Right forelimb (tissue), 1 donor: ENCODE data around the gene AOC3.
A peak's percentile ranks its signal among the peaks of the same experiment; 100 is the strongest.

Source experiments
- DNase-seq: peaks from one replicate; pipeline ENCODE4 v3.0.0-alpha.2; 2018

Gene AOC3, protein sequence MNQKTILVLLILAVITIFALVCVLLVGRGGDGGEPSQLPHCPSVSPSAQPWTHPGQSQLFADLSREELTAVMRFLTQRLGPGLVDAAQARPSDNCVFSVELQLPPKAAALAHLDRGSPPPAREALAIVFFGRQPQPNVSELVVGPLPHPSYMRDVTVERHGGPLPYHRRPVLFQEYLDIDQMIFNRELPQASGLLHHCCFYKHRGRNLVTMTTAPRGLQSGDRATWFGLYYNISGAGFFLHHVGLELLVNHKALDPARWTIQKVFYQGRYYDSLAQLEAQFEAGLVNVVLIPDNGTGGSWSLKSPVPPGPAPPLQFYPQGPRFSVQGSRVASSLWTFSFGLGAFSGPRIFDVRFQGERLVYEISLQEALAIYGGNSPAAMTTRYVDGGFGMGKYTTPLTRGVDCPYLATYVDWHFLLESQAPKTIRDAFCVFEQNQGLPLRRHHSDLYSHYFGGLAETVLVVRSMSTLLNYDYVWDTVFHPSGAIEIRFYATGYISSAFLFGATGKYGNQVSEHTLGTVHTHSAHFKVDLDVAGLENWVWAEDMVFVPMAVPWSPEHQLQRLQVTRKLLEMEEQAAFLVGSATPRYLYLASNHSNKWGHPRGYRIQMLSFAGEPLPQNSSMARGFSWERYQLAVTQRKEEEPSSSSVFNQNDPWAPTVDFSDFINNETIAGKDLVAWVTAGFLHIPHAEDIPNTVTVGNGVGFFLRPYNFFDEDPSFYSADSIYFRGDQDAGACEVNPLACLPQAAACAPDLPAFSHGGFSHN

DNA sequence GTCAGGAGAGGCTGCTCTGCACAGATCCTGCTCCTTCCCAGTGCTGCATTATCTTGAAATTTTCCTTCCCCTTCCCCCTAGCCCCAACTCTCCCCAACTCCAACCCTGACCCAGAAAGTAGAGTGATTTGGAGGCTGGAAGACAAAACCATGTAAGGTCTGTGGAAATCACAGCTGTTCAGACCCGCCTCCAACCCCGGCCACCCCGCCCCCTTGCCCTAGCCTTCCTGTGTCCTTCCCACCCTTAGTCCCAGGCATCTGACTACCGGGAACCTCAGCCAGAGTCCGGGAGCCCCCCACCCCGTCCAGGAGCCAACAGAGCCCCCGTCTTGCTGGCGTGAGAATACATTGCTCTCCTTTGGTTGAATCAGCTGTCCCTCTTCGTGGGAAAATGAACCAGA lies at the start of gene AOC3:
AOC3 (plus strand) TSS at position 246 of the 400 bp plus-strand sequence; CDS start at position 391, 145 bp downstream.
- no peak for DNase-seq

DNA sequence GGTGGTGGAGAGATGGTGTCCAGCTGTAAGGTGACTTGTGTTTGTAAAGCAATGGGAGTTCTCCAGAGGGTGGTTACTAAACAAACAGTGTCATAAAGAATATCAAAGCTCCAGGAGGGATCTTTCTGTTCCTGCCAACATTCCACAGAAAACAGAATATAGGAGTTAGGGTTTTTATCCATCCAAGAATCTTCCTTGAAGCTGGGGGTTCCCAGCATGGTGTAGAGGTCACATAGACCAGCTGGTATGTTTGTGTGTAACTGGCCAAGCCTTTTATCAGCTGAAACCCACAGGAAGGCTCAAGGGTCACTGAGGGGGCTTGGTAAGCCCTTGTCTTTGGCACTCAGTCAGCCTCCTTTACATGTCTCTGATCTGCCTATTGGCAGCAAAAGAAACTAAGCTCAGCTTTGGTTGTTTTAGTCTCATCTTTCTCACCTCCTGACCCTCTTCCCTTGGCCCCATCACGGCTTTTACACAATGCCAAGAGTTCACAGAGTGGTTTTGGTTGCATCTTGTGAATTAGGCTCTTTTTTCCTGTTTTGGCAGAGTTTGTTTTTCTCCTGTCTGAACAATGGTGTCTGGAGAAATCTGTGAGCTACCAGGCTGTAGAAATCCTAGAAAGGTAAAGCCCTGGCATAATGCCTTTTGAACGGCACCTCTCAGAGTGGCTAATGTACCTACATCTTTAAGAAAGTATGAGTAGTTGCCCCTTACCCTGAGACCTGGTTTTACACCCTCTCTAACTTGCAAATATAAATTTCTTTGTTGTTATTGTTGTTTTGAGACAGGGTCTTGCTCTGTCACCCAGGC lies 47.7 kb upstream of the AOC3 start:
- DNase-seq: no peak

DNA sequence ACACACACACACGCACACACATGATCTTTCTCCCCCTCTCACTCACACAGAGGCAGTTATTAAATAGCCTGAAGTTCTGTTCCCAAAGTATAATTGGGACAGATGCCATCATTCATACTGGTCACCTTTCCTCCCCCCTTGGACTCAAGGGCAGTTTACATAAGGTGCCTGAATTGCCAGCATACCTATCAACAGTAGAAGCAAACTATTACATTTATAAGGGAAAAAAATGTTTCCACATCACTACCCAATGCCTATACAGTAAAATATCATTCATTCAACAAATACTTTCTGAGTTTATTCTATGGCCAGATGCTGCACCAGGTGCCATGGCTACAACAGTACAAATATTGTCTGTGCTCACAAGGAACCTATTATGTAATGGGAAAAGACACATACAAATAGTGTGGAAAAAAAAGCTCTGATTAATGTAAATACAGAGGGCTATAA lies 46.1 kb upstream of the AOC3 start:
- DNase-seq: no peak

DNA sequence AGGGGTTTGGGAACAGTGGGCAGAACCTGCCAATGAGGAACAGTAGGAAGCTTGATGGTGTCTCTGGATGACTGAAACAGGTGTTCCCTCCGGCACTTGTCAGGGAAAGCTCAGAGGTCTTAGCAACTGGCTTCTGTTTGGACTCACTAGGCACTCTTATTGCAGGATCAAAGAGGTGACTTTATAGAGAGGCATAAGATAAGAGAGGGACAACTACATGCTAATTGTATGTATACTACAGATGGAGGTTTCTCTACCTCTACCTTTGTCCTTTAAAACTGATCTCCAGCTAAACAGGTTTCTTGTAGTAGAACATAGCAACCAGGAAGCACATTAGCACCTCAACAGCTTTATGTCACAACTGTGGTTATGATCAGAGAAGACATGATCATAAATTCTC lies 44.8 kb upstream of the AOC3 start:
- no peak for DNase-seq

DNA sequence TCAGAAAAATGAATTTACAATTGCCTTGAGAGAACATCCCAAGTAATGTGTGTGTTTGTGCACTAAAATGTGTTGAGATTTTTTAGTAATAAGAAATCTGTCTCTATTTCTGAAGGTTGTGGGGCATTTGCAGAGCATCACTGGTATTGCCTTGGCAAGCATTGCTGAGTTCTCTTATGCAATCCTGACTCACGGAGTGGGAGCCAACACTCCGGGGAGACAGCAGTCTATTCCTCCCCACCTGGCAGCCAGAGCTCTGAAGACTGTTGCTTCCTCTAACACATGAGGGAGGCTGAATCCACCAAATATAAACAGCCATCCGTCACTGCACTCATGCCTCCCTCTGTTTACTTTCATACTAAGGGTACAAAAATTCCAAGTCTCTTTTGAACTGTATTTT lies 41.7 kb upstream of the AOC3 start:
- no peak for DNase-seq

DNA sequence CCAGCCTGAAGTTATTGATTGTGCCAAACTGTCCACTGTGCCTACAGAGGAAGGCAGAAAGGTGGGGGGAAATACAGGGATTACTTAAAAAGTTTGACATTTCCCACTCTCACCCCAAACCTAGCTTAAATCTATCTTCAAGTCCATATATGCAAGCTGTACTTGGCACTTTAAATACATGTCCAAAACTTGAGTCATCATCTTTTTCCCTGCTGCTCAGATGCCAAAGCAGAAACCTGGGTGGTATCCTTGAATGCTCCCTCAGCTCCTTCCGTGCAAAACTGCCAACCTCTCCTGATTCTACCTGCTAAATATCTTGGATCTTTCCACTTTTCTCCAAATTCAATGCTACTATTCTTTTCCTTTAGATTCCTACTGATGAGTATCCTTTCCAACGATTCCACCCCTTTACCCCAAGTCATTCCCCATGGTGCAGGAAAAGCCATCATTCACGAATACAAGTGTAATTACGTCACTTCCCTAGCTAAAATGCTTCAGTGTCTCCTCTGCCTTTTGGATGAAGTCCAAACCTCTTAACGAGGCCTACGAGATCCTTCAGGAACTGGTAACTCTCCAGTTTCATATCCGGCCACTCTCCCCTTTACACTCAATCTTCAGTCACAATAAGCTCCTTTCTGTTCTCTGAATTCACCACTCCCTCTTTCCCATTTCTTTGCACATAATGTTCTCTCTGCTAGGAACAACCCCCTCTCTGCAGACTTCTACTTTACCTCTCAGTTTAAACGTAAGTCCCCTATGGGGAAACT lies 36.2 kb upstream of the AOC3 start:
- DNase-seq: no peak

DNA sequence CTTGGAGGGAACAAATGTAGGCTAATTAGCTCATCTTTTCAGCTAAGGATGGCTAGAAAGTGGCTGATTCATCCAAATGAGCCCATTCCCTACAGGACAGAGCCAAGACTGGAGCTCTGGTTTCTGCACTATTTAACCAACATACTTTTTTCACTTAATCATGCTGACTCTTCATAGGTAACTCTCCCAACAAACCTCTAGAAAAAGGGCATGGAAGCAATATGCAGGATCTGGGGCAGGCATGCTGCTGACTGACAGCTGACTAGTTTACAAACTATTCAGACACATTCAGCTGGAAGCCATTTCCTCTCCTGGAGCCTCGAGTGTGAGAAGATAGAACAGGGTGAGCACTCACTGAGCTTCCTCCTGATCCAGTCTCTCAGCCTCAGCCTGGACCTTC lies 33.1 kb upstream of the AOC3 start:
- DNase-seq: no peak

DNA sequence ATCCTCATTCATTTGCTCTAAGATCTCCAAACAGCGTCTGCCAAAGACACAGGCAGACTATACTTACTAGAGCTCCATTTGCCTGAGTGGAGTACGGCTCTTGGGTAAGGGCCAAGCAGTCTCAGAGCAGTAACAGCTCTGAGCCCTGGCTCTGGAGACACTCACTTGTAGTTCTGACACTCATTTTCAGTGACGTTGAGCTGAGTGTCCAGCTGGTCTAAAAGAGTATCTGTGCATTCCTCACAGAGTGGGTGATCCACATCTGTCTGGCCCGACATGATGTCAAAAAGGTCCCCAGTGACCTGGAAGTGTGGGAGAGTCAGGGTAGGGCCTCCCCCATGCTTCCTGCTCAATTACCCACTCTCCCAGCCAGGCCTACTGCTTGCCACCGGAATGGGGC lies 32.6 kb upstream of the AOC3 start:
- DNase-seq: no peak

DNA sequence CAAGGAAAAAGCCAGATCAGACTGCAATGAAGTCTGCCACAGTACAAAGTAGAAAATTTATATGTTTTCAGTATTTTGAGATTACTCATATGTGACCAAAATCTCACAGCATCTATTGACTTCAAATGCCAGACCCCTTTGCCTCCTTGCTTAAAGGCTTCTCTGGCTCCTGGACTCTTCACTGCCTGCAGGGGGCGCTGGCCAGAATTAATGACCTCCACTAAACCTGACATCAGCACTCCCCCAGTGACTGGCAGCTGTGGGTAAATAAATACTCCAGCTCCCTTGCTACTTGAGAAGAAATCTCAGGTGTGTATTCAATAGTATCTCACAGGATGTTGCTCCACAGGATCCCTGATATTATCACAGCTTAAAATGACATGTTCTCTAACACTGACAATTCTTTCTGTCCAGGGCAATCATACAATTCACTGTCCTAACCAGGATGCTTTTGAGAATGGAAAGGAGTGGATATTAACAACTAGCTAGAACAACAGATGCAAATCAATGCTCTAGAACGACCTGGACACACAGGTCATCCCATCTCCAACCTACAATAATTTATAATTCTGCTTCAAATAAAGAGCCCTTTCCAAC lies 31.0 kb upstream of the AOC3 start:
- DNase-seq: no peak

DNA sequence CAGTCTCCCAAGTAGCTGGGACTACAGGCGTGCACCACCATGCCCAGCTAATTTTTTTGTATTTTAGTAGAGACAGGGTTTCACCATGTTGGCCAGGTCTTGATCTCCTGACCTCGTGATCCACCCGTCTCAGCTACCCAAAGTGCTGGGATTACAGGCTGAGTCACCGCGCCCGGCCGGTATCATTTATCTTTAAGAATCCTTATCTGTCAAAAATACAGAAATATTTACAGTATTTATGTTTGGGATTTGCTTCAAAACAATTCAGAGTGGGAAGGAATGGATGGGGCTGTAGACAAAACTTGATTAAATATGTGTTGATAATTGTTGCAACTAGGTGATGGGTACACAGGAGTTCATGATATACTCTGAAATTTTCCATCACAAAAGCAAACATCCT lies 29.8 kb upstream of the AOC3 start:
- DNase-seq: no peak

DNA sequence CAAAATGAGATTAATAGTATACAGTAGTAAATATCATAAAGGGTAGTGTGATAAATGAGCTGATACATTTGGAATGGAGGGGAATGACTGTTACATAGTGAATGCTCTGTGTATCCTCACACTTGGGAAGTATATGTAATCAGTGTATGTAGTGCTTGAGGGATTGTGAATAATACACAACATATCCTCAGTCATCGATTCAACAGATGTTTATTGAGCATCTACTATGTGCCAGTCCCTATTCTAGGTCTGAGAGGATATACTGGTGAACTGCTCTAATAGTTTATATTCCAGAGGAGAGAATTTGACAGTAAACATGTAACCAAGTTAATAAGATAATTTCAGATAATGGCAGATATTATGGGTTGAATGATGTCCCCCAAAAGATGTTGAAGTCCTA lies 23.5 kb upstream of the AOC3 start:
- DNase-seq: no peak

DNA sequence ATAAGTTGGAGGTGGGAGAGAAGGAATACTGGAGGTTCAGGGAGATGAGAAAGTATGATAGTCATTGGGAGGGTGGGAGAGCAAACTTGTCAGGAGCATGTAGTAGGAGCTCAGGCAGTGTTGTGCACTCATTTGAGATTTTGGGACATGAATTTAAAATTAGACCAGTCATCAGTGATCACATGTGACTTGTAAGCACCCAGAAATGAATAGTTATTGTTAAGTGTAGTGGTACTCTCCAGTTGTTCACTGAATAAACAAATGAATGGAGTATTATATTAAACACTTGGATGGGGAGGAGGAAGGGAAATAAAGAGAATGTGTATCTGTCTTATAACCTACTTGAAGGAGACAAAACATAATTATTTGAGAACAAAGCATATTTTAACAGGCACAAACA lies 20.0 kb upstream of the AOC3 start:
- DNase-seq: no peak

DNA sequence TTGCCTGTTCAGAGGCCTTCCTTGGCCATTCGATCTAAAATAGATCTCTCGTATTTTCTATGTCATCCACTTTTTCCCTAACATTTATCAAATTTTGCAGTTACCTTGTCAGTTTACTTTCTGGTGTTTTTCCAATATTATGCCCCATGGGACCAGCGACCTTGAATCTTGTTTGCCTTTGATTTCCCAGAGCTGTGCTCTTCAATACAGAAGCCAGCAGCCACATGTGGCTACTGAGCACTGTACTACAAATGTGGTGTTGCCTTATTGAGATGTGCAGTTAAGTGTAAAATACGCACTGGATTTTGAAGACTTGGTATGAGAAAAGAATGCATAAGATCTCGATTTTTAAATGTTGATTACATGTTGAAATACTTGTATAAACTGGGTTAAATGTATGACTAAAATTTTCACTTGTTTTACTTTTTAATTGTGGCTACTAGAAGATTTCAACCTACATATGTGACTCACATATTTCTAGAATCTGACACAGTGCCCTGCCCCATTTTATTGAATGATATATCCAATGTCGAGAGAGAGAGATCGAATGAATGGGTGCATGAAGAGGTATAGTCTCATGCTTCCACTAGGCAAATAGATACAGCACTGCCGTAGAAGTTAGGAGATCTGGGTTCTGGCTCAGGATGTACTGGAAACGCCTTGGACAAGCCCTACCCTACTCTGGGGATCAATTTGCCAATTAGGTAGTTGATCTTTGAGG lies 18.6 kb upstream of the AOC3 start:
- DNase-seq: no peak

DNA sequence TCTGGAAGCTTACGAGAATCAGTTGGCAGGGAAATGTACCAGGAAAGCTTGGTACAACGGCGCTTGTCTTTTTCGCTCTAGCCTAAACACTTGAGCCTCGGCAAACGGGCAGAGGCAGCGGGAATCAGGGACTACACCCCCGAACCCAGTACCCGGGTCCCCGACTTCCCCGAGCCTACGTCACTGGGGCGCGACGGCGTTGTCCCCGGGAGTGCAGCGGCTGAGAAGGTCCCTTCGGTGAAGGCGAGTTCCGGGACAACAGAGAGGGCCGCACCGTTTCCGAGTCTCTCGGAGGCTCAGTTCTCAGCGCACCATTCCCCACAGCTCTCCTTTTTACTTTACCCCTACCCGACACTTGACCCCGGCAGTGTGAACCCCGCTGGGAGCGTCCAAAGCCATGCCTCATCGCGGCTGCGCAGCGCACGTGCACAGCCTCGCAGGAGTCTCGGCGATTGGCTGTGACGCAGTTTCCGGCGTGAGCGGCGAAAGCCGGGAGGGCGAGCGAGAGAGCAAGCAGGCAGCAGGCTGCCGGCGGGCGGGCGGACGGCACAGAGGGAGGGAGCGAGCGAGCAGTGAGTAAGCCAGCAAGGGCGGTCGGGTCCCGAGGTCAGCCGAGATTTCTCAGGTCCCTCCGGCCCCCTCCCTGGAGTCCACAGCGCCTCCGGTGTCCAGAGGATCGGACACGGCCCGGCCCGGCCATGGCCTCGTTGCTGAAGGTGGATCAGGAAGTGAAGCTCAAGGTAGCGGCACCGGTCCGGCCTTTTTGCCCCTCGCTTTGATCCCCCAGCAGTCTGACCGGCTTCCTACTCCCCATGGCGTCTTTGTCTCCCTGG lies 17.8 kb upstream of the AOC3 start, which contains the start of gene PSME3:
PSME3 (plus strand) TSS at position 464 of the 833 bp plus-strand sequence; CDS start at position 699, 235 bp downstream.
- DNase-seq: peak; percentile 94

DNA sequence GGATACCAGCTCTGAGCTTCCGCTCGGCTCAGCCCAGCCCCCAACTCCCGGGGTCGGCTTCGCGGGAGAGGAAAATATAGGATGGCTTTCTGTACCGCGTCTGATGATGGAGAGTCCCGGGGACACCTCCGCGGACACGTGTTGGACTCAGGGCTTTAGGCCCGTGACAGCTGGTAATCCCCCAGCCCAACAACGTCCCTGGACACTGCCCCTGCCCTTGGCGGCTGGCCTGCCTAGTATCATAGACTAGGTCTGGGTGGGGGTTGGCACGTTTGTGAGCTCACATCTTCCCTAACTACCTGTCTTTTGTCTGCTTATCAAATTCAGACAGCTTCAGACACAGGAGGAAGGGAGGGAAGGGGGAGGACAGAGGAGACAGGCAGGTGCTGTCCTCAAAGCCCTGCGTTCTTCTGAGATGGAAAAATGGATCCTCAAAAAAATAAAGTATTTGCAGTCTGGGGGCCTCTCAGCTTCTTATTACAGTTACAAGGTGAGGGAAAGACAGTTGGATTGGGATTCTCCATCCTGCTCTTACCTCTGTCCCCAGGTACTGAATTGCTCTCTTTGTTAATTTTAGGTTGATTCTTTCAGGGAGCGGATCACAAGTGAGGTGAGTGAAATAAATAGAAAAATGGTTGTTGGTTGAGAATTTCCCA lies 17.1 kb upstream of the AOC3 start:
- DNase-seq: no peak

DNA sequence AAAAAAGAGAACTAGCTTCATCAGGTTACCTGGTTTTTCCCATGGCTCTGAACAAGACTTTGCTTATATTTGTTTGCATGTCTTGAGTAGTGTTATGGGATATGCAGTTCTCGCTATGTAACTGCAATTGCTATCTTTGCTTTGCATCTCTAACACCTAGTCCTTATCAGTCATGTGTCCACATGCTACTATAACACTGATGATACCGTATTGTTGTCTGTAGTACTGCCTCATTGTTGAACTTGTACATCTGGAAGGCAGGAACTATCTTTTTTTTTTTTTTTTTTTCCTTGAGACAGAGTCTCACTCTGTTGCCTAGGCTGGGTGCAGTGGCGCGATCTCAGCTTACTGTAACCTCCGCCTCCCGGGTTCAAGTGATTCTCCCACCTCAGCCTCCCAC lies 15.3 kb upstream of the AOC3 start:
- no peak for DNase-seq

DNA sequence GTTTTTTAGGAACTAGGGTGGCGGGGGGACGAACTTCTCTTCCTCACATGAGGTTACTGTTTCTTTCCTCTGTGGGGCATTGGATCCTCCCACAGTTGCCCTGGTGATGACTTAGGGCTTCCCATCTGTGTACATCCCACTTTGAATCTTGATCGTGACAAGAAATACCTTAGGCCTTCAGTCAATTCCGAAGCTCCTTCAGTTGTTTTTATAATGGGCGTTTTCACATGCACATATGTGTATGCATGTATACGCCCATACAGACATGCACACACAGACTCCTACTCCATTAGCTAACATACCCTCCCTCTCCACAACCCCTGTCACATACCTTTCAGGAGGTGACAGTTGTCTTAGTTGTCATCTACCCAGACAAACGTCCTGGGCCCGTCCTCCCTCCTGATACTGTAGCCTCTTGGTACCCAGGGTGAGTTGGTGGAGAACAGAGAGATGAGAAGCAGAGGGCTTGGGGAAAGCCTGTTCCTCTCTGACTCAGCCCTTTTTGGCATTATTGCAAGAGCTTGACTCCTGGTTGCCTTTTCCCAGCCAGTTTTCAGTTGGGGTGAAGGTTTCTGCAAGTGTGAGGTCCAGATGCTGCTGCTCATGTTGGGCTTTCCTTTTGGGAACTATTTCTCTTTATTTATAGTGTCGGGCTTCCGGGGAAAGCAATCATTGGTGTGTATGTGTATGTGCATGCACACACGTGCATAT lies 8.9 kb upstream of the AOC3 start:
- no peak for DNase-seq

DNA sequence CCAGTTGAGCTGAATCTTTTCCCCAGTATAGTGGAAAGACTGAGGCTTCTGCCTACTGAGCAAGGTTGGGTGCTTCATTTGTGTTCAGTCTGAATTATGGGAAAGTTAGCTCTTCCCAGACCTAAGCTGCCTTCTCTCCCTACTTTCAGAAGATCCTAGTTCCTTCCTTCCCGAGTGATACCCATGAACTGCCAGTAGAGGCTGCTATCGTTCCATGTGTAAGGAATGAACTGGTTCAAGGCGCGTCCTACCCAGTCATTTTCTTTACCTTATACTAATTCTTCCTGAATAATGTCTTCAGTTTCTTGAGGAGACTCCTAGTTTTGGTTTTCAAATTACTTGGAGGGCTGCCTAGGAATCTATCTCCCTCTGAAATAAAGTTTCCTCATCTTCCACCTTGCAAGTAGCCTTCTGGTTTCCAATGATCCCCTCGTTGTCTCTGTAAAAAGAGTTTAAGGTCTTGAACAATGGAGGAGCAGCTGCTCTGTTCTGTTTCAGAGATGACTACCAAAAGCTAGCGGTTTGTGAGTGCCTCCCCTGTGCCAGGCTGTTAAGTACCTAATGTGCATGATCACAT lies 7.6 kb upstream of the AOC3 start:
- no peak for DNase-seq

DNA sequence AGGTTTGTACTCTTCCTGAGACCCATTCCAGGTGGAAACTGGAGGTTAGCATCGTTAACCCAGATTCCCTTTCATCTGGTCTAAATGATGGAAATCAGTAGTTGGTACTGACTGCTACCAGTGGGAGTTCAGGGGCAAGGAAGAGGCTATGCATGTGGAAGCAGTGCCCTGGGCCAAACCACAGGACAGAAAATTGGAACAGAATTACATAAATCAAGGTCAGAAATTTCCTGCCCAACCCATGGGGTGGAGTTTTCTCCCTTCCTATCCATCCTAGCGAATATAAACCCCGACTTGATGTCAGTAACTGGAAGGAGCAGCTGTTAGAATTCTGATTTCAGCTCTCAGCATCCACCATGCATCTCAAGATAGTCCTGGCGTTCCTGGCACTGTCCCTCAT lies 6.7 kb upstream of the AOC3 start, which contains the start of gene AOC2:
AOC2 (plus strand) TSS at position 310 of the 400 bp plus-strand sequence; CDS start at position 357, 47 bp downstream.
- DNase-seq: no peak
